Hematopoietic multipotent progenitor cell (in vitro differentiated cells): ENCODE data around the gene LRRC36. TPM values are rescaled to one million over a fixed set of nuclear protein-coding genes. Genes with fewer than 3 reads are reported as not detected.

Experiments used
- DNase-seq, 3 donors: peaks; one replicate each; pipeline ENCODE4 v3.0.0-alpha.2; 2011 to 2015; ENCODE audit warnings: low read depth in 2 of 3, low spot score in 2 of 3
- total RNA-seq: library from RNA; depleted of rRNA; stranded (reverse); fragments of >200 nt; gene quantifications from one replicate; pipeline ENCODE4 v1.2.3, GENCODE V29; 2012

LRRC36 gene, protein sequence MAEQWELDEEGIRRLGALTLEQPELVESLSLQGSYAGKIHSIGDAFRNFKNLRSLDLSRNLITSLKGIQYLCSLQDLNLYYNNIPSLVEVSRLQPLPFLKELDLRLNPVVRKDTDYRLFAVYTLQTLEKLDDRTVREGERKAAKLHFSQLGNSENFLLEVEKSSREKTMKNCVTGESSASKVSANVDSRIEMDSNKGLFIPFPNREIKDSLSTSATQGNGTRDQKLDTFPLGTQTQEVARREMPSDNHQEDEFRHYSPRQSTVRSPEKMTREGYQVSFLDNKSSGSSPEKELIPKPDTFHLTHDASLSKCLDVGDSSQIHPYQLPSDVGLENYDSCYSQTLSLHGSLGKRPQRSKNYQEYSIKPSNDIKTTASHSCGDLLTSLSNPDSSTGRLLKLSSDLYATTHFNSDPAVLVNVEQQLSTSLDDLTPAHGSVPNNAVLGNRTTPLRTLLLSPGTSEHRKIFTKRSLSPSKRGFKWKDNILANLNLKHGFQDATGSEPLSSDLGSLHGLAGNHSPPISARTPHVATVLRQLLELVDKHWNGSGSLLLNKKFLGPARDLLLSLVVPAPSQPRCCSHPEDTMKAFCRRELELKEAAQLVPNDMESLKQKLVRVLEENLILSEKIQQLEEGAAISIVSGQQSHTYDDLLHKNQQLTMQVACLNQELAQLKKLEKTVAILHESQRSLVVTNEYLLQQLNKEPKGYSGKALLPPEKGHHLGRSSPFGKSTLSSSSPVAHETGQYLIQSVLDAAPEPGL
- total RNA-seq: 0.27 TPM

DNA sequence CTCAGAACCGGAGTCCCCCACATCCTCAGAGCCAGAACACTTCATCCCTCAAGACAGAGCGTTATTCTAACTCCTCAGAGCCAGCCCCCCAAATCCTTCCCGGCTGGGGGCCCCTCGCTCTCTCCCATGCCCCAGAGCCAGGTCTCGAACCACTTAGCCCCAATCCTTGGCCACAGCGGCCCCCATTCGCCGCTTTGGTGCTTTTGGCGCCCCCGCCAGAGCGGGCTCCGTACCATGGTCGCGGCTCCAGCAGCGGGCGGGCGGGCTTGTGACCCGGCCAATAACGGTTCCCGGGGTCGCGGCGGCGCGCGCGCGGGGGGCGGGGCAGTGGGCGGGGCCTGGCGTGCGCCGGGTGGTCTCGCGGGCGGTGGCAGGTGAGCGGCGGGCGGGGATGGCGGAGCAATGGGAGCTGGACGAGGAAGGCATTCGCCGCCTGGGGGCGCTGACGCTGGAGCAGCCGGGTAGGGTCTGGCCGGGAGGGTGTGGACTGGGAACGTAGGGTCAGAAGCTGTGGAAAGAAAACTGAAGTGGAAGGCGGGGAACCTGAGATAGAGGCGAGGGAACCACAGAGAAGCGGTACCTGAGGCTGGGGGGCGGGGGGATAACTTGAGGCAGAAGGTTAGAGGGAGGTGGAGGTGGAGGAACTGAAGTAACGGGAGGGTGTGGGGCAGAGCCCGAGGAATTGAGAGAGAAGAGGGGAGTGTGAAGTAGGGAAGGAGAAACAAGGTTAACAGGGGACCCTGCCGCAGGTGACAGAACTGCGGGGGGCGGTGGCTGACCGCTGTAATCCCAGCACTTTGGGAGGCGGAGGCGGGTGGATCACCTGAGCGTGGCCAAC lies at the start of gene LRRC36, which contains the start of gene KCTD19:
Gene LRRC36, plus strand, starts transcription at position 344 of the 838 bp plus-strand sequence. Its CDS starts 48 bp downstream, at position 392.
Gene KCTD19, minus strand, starts transcription at position 270 of the 838 bp plus-strand sequence. Its CDS starts 34 bp downstream, at position 236.
- DNase-seq: peak in 2 of 3 donors; percentile 79 to 82

DNA sequence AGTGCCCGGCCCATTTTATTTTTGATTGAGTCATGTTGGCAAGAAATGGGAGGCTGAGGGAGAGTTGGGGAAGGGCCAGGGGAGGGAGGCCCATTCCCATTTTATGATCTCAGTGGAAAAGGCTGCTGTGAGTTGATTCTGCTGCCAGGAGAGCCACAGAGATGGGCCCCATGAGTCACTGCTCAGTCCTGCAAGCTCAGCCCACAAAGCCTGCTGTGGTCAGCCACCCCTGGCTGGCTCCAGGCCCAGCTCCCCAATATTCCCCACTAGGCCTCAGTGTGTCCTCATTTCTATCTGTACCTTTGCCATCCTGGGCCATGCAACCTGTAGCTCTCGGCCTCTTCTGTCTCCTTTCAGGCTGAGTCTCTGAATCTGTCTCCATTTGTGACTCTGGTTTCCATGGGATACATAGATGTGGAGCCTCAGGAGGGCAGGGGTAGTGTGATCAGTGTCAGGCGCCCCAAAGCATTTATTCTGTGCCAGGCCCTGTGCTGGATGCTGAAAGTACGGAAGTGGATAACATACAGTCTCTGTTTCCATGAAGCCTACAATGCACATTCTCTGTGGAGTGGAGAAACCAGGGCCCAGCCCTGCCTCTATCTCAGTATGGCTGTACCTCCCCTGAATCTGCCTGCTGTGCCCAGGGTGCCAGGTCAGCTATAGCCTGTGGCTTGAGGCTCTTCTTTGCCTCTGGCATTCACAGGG lies 49.2 kb upstream of the LRRC36 start:
- DNase-seq: no peak

DNA sequence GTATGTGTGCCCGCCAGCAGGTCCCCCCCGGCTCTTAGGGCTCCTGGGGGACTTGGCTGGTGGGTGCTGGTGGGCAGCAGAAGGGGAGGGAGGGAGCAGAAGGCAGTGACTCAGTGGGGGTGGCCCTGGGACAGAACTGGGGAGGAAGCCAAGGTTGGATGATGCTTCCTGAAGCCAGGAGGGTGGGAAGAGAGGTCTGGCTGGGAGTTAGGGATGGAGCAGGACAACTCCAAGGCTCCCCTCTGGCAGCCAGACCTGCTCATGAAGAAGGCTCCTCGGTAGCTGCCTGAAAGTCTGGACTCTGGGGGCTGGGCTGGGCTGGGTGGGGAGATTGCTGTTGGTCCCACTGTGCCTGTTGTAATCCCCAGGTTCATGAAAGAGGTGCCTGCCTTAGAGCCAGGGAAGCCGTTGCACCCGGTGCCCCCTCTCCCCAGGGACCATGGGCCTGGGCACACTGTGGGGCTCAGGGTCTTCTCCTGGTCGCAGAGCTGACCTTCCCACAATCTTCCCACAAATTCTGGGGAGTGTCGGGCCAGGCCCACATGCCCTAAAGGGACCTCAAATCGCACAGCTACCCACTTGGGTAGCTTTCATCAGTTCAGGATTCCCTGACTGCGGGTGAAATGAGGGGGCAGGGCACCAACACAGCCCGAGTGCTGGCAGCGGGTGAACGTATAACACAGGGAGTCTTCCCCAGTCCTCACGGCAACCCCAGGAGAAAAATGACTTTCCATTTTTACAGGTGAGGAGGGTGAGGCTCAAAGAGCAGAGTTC lies 48.4 kb upstream of the LRRC36 start:
- no peak for DNase-seq

DNA sequence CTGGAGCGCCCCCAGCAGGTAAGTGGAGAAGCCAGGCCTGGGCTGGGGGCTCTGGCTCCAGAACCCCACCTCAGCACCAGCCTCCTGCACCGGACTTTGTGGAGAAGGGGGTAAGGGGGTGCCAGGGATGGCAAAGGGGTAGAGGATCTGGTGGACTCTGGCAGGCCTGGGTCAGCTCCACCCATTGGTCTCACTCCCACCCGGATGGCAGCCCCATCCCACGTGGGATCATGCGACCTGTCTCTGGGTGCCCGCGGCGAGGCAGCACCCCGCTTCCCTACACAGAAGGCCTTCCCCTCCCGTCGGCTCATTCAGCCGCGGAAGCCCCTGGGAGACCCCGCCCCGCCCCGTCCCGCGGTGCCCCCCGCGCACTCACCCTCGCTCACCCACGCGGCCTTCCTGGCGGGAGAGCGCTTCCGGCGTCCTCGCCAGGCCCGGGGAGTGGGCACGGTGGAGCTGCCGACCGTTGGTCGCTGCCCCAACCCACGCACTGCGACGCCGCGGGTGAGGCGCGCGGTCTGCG lies 47.8 kb upstream of the LRRC36 start:
- peak; percentile 22 to 59 (median 56) for DNase-seq

DNA sequence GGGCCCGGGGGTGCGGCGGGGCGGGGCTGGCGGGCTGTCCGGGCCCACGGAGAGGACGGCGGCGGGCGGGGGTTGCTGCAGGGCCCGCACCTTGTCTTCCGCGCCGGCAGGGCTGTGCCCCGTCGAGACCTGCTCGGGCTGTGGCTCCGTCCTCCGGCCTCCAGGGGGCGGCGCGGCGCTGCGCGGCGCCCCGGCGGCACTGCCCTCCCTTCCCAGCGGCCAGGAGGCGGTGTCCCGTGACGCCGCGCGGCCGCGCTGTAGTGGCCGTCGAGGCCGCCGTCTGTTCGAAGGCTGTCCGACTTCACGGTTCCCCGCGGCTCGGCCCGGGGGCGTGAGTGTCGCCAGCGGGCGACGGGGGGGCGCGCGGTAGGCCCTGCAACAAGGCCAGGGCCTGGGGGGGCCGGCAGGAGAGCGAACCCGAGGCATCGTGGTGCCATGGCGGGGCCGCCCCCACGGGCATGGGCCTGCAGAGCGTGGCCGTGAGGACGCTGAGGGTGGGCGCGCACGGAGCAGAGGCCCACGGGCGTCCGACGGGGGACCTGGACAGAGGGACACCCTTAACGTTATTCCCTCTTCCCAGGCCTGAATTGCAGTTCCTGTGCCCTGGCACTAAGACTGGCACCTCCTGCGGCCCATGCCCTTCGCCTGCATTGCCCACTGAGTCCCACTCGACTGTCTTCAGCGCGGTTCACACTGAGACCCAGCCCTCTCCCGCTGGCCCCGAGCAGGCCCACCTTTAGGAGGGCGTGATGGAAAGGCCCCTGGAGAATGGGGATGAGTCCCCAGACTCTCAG lies 47.1 kb upstream of the LRRC36 start, which contains the start of gene PLEKHG4:
Gene PLEKHG4, plus strand, starts transcription at position 237 of the 794 bp plus-strand sequence. Its CDS starts 513 bp downstream, at position 750.
- peak; percentile 67 to 86 (median 85) for DNase-seq

DNA sequence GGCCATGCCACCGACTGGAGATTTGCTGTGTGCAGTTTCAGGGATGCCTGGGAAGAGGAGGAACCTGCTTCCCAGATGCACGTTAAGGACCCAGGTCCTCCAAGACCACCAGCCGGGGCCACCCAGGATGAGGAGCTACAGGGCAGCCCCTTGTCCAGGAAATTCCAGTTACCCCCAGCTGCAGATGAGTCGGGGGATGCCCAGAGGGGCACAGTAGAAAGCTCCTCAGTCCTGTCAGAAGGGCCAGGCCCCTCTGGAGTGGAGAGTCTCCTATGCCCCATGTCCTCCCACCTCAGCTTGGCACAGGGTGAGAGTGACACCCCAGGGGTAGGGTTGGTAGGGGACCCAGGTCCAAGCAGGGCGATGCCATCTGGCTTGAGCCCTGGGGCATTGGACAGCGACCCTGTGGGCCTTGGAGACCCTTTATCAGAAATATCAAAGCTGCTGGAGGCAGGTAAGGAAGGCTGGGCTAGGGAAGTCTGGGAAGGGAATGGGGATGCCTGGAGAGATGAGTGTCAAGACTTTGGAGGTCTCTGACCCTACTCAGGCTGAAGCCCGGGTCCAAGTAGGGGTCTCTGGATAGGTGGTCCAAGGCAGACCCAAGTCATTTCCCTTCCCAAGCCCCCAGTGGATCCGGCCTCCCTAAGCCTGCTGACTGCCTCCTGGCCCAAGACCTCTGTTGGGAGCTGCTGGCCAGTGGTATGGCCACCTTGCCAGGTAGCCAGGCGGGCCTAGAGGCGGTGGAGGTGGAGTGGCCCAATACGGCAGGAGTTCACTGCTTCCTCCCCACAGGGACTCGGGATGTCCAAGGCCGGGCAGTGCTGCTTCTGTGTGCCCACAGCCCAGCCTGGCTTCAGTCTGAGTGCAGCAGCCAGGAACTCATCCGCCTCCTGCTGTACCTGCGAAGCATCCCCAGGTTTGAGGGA lies 46.3 kb upstream of the LRRC36 start:
- no peak for DNase-seq

DNA sequence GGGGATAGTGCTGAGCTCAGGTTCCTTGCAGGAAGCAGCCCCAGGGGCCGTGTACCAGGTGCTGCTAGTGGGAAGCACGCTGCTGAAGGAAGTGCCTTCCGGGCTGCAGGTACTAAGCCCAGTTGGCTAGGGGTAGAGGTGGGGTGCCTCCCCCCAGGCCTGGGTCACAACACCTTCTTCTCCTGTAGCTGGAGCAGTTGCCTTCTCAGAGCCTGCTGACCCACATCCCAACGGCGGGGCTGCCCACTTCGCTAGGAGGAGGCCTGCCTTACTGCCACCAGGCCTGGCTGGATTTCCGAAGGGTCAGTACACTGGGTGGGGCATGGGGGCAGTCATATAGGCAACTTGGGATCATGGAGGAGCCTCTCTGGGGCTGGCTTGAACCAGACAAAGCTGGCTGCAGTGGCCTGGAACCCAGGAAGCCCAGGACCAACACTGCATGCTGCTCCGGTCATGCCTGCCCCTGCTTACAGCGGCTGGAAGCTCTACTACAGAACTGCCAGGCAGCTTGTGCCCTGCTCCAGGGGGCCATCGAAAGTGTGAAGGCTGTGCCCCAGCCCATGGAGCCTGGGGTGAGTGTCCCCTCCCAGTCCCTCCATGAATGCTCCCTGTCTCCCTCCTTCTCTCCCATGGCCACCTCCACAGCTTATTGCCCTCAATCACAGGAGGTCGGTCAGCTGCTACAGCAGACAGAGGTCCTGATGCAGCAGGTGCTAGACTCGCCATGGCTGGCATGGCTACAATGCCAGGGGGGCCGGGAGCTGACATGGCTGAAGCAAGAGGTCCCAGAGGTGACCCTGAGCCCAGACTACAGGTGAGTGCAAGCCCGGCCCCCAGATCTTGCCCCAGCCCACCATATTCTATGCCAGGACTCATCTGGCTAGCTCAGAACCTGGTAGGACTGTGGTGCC lies 44.8 kb upstream of the LRRC36 start:
- no peak for DNase-seq

DNA sequence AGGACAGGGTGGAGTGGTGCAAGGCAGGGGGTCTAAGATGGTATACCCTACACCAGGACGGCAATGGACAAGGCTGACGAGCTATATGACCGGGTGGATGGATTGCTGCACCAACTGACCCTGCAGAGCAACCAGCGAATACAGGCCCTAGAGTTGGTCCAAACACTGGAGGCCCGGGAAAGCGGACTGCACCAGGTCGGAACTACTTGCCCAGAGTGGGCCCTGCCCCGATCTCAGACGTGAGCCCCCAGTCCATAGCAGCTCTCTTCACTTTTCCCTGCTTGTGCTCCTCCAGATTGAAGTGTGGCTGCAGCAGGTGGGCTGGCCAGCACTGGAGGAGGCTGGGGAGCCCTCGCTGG lies 44.2 kb upstream of the LRRC36 start:
- DNase-seq: no peak

DNA sequence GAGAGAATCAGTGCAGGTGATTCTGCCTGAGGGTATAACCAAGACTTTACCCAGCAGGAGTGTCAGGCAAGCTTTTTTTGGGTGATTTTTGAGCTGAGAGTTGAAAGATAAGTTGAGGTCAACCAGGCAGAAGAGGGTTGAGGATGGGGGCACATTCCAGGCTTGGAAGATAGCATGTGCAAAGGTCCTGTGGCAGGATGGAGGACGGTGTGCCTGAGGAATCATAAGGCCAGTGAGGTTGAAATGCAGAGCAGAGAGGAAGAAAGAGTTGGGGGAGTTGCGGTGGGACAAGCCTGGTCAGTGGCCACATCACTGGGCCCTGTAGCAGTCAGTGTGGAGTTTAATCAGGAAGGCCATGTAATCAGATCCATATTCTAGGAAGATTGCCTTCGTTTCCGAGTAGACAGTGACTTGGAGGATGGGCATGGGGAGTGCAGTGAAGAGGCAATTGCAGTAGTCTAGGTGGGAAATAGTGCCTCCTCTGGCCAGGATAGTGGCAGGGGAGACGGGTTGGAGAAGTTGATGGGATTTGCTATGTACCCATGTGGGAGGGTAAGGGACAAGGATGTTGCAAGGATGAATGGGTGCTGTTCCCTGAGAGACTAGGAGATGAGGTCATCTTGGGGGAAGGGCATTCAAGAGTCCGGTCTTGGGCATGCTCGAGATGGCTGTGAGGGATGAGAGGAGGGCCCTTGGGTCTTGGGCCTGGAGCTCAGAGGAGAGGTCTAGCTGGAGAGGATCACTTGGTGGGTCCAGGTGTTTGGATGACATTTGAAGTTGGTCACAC lies 43.4 kb upstream of the LRRC36 start:
- no peak for DNase-seq

DNA sequence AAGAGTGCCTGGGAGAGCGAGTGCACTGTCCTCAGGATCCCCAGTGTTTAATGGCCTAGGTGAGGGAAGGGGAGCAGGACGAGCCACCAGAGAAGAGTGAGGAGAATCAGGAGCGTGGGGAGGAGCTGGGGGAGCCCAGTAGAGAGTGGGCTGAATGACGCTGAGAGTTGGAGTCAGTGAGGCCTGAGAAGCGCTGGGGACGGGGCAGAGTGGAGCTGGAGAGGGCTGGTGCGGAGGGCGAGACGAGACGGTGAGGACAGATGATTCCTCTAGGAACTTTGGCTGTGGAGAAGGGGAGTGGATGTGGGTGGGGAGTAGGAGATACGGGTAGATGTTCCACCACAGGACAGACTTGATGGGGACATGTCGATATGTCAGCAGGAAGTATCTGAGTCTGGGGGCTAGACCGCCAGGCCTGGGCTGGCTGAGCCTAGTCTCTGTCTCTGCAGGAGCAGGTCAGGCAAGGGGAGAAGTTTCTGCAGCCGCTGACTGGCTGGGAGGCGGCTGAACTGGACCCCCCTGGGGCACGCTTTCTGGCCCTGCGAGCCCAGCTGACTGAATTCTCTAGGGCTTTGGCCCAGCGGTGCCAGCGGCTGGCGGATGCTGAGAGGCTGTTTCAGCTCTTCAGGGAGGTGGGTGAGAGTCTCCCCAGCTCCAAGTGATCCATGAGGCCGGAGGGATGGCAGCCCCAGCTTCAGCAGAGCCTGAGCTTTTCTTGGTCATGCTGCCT lies 42.6 kb upstream of the LRRC36 start:
- DNase-seq: no peak

DNA sequence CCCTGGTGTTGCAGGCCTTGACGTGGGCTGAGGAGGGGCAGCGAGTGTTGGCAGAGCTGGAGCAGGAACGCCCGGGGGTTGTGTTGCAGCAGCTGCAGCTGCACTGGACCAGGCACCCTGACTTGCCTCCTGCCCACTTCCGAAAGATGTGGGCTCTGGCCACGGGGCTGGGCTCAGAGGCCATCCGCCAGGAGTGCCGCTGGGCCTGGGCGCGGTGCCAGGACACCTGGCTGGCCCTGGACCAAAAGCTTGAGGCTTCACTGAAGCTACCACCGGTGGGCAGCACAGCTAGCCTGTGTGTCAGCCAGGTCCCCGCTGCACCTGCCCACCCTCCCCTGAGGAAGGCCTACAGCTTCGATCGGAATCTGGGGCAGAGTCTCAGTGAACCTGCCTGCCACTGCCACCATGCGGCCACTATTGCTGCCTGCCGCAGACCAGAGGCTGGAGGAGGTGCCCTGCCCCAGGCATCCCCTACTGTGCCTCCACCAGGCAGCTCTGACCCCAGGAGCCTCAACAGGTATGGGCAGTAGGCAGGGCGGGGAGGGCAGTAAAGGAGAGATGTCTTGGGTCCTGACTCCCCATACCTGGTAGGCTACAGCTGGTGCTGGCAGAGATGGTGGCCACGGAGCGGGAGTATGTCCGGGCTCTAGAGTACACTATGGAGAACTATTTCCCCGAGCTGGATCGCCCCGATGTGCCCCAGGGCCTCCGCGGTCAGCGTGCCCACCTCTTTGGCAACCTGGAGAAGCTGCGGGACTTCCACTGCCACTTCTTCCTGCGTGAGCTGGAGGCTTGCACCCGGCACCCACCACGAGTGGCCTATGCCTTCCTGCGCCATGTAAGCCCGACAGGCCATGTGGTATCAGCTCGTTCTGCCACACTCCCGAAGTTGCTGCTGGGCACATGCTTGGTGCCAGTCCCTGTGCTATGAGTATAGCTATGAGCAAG lies 41.6 kb upstream of the LRRC36 start:
- DNase-seq: no peak

DNA sequence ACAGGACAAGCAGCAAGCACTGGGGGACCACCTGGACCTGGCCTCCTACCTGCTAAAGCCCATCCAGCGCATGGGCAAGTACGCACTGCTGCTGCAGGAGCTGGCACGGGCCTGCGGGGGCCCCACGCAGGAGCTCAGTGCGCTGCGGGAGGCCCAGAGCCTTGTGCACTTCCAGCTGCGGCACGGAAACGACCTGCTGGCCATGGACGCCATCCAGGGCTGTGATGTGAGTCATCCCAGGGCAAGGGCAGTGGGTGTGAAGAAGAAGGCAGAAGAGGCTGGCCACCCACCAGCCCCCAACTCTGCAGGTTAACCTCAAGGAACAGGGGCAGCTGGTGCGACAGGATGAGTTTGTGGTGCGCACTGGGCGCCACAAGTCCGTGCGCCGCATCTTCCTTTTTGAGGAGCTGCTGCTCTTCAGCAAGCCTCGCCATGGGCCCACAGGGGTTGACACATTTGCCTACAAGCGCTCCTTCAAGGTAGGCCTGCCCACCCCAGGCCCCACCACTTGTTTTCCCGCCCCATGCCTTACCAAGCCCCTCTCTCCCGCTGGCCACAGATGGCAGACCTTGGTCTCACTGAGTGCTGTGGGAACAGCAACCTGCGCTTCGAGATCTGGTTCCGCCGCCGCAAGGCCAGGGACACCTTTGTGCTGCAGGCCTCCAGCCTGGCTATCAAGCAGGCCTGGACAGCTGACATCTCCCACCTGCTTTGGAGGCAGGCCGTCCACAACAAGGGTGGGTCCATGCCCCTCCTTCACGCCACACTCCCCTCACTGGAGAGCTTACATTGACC lies 40.0 kb upstream of the LRRC36 start:
- DNase-seq: no peak

DNA sequence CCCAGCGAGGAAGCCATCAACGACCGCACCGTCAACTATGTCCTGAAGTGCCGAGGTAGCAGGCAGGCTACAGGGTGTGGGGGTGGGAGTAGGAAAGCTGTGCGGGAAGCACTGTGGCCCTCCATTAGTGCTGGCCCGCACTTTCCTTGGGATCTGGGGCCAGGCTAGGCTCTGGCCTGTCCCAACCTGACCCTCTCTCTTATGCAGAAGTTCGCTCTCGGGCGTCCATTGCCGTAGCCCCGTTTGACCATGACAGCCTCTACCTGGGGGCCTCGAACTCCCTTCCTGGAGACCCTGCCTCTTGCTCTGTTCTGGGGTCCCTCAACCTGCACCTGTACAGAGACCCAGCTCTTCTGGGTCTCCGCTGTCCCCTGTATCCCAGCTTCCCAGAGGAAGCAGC lies 38.7 kb upstream of the LRRC36 start:
- DNase-seq: no peak
